SHP77 treated with DMSO at 0.1 percent for 48 hours (cell line): ENCODE measurements around the gene ASS1.

Experiments used
- DNase-seq: peaks from one replicate; lab custom pipeline; 2025; lab: John Stamatoyannopoulos, UW

Gene ASS1

DNA sequence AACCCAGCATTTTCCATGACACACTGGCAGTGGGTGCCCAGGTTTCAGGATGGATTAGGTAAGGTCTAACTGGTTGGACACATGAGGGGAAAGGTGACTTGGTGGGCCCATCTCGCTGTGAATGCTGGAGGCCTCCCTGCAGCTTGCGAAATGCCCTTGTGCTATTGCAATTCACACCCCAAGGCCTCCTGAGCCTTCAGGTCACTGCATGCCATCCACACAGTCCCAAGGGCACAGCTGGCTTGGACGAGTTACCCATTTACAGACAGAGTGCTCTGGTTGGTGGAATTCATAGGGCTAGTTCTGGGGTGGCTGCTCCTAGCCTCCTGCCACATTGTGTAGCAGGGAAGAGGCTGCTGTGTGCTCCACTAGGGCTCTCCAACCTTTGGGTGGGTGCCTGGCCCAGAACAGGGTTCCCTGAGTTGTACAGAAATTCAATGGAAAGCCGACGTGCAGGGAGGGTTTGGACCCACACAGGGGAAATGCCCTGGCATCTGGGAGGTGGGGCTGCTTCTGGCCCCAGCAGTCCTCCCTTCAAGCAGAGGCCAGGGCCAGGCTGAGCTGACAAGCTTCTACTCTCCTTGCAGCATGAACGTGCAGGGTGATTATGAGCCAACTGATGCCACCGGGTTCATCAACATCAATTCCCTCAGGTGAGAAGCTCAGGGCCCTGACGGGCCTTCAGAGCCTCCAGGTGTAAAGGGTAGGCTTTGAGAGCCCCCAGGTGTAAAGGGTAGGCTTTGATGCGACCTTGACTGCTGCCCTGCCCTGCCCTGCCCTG, 54.3 kb downstream of the ASS1 start:
- DNase-seq = no peak

DNA sequence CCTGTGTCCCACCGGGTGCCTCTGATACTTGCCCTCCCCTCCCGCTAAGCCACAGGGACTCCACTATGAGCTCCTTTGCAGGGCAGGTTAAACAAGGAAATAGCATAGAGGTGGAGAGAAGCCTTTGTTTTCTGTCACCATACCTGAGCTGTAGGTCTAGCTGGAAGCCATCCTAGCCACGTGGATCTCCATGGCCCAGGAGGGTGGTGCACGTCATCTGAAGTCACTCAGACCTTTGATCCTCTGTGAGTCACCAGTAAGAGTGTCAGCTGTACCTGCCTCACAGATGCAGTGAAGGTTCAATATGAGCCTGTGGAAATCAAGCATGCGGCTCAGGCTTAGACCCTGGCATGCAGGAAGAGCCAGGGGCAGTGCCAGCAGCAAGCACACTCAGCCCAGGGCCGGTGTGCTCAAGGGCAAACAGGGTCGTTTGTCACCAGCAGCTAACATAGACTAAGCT, 55.1 kb downstream of the ASS1 start:
- DNase-seq = no peak

DNA sequence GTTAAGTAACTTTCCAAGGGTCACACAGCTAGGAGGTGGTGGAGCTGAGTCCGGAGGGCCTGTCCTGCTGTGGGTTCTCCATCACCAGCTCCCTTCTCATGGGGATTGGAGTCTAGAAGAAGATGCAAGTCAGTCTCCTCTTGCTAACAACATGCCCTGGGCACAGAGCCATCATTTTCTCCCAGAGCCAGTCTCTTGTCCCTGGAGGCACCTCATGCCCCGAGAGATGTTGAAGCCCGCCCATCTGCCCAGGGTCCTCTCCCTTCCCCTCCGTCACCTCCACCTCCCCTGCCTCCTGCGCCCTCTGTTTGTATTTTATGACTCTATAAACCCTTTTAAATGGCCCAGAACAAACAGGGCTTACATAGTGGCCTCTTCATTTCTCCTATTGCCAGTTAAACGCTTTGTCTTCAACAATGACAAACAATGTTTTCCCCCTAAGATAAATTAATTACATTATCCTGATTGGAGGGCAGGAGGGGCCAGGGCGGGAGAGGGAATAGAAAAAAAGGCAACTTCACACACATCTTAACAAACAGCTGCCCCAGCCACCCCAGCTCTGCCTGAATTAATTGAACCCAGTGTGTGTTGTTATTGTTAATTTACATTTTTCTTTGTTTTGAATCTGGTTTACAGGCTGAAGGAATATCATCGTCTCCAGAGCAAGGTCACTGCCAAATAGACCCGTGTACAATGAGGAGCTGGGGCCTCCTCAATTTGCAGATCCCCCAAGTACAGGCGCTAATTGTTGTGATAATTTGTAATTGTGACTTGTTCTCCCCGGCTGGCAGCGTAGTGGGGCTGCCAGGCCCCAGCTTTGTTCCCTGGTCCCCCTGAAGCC, 55.8 kb downstream of the ASS1 start:
- no peak for DNase-seq

DNA sequence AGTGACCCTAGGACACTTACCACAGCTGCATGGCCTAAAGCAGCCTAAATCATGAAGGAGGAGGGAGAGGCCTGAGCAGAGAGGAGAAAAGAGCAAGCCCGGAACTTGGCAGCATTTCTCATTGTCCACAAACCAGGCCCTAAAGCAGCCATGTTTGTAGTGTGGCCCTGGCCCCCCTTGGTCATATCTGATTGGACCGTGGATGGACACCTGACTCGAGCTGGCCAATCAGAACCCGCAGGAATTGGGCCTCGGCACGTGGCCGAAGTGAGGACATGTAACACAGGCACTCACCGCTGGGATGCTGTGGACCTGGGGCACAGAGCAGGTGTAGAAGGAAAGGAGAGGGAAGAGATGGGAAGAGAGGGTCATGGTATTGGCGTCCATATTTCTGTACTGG, 56.9 kb downstream of the ASS1 start:
- DNase-seq = no peak

DNA sequence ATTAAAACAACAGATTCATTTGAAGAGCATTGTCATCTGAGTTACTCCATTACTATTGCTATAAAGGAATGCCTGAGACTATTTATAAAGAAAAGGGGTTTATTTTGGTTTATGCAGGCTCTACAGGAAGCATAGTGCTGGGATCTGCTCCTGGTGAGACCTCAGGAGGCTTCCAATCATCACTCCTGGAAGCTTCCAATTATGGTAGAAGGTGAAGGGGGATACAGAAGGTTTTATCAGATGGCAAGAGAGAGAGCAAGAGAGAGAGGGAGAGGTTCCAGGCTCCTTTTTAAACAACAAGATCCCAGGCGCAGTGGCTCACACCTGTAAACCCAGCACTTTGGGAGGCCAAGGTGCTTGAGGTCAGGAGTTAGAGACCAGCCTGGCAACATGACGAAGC, 63.5 kb downstream of the ASS1 start:
- DNase-seq = no peak

DNA sequence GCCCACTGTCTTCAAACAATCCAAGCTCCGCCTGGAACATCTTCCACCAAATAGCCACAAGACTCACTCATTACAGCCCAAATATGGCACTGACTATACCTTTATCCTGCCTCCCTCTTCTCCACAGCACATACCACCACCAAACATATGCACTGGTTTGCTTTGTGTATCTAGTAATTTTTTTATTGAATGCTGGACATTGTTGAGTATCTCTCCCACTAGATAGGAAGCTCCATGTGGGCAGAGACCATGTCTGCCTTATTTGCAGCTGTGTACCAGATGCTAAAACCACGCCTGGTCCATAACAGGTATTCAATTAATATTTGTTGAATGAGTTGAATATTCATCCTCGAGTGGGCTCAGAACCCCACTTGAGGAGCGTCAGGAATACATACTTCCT, 67.4 kb downstream of the ASS1 start:
- DNase-seq = no peak

DNA sequence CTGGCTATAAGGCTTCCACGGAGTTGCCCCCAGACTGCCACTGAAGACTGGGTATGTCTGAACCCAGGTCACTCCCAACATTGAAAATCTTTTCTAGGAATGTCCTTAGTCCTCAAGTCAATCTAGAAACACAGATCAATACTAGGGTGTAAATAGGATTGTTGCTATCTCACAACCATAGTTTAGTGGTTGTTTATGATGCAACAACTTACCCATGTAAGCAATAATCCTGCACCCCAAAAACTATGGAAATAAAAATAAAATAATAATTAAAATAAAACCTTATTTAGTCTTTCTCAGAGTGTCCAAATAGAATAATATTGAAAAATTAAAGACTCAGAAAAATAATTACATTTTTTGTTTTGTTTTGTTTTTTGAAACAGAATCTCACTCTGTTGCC, 68.3 kb downstream of the ASS1 start:
- no peak for DNase-seq

DNA sequence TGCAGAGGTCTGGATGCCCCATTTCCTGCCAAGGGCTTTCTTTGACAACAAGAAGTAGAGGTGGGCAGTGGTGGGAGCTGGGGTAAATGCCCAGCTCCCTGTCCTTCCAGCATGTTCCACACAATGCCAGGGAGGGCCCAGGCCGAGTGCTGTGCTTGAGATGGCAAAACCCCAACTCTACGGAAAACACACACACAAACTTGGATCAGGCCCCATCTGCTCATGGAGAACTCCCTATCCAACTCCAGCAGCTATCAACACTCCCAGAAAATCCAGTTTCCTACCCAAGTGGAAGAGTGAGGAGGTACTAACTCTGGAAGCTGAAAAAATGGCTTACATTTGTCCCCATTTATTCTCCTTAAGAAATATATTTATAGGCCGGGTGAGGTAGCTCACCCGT, 73.5 kb downstream of the ASS1 start:
- DNase-seq = no peak

DNA sequence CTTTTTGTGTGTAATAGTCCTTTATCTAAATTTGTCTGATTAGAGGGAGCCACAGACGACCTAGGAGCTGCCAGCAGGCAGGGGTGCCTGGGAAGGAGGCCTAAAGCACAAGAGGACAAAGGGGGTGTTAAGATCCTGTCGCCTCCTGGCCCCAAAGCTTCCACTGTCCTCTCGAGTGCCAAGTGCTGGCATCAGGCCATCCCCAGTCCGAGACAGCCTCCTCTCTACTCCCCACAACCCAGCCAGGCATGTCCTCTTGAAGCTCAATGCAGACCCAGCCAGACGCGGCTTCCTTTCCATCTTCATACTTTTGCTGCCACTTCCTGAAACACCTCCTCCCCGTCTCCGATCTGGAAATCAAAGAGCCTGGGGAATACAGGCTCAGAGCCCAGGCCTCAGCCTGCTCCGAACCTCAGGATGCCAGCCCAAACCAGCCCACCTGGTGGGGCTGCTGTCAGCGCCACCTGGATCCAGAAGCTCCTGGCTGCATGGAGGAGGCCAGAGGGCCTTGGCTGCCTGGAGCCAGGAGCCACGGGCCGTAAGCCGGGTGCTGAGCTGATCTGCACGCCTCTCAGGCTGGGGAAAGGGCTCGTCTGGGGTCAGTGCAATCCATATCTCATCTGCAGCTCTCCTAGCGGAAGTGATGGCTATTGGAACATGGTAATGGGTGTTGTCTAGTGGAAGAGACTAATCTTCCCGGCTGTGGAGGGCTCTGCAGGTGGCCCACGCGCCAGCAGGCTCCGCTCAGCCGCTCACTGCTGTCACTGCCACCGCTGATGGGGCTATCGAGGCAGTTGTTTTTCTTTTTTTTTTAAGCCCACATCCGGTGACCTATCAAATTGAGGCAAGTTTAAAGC, 74.4 kb downstream of the ASS1 start:
- no peak for DNase-seq

DNA sequence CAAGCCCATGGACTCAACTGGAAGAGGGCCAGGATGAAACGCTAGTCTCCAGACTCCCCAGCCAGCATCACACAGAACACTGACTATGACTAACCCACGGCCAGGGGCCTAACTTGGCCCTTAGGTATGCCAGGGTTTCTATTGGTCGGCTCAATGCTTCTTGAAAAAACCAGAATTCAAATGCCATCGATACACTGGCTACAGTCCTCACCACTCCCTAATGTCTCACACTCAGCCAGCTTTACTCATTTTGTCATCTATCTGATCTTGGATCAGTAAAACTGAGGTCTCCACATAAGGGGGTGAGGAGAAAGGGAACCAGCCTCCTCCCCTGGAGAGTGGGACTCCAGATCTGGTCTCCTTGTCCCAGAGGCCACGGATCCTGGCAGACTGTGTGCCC, 75.2 kb downstream of the ASS1 start:
- DNase-seq = no peak

DNA sequence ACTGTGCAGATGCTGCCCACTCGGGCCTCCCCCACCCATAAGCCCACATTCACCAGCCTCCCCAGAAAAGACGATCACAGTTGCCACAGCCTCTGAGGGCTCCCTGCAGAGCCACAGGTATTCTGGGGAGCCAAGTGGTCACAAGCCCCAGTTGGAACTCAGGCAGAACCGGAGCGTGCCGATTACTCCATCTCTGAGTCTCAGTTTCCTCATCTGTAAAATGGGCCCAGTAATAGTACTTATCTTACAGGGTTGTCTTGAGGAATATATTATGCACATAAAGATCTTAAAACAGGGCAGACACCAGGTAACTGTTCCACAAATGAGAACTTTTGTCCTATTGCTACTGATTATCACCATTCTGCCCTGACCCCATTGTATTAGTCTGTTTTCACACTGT, 77.0 kb downstream of the ASS1 start:
- no peak for DNase-seq

DNA sequence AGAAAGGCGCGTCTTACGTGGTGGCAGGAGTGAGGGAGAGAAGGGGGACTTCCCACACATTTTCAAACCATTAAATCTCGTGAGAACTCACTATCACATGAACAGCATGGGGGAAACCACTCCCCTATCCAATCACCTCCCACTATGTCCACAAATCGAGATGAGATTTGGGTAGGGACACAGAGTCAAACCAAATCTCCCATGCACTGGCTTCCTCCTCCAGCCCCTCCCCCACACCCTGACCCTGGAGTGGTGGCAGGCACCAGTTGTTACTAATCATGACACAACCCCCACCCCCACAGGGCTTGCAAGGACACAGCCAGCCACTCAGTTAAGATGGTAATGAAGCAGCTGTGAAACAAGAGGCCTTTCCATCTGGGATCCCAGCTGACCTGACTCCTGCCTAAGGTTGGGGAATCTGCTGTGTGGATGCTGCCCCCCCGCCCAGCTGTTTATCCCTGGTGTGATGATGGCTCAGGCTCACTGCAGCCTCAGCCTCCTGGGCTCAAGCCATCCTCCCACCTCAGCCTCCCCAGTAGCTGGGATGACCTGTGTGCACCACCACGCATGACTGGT, 77.6 kb downstream of the ASS1 start:
- no peak for DNase-seq

DNA sequence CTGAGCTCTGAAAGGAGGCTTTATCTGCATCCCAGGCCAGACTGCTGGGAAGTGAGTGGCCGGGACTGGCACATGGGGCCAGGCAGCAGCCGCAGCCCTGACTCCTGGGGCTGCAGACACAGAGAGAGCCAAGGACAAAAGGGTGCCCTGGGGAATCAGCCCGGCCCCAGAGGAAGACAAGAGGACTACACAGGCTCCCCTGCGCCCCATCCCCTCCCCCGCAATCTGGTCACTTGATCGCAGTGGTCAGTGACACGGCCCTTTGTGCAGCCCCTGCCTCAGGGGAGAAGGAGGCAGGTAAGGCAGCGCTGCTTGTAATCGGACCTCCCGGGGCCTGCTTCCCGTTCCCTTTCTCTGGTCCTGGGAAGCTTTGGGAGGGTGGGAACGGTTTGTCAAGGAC, 79.2 kb downstream of the ASS1 start:
- DNase-seq = no peak

DNA sequence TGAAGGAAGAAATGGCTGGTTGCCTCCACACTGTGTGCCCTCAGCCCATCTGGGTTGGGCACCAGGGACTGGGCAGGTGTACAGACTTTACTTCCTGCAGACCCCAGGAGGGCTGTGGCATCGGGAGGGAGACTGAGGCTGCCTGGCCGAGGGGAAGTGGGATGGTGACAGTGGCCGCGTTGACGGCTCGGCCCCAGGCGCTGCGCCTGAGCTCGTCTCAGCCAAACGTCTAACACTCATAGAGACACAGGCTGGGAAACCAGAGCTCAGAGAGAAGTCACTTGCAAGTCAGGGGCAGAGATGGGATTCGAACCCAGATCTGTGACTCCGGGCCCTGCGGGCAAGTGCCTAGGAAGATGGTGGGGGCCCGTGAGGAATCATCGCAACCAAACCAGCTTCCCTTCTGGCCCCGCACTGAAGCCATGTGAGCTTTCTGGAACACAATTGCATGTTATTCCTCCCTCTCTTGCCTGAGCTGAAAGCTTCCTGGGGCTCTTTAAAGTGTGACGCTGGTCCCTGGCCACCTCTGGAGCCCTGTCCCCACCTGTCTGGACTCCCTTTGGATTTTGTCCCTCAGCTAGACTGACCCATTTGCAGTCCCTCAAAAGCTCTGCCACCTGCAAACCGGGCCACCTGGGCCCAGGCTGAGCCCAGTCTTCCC, 81.6 kb downstream of the ASS1 start:
- DNase-seq = no peak

DNA sequence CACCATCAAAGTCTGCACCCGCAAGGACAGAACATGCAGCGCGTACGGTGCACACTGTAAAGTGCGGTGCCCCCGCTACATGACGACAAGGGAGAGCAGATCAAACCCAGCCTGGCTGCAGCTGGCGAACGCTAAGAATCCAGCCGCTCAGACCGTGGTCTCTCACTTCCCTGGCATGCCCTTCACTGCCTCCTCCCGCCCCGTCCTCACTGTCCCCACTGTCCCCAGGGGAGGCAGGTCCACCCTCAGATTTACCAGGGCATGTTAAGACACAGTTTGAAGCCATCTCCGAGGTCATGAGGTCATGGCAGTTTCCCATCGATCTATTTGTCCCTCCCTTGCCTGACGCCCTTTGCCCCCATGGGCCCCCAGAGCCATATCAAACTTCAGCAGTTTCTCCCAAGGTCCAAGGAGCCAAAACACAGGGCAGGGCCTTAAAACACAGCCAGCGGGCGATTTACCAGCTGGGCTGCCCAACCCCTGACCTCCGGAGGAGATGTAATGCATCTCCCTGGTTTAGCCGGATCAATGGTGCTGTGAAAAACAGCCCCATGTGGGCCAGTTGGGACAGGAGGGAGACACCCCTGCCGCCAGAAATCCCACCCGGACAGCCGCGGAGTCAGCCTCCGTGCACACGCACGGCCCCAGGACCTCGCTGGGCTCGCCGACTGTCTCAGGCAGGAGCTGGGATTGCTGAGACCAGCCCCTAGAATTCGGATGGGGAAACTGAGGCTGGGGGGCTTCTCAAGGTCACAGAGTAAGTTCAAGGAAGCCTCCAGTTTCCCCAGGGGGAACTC, 82.3 kb downstream of the ASS1 start:
- DNase-seq = no peak

DNA sequence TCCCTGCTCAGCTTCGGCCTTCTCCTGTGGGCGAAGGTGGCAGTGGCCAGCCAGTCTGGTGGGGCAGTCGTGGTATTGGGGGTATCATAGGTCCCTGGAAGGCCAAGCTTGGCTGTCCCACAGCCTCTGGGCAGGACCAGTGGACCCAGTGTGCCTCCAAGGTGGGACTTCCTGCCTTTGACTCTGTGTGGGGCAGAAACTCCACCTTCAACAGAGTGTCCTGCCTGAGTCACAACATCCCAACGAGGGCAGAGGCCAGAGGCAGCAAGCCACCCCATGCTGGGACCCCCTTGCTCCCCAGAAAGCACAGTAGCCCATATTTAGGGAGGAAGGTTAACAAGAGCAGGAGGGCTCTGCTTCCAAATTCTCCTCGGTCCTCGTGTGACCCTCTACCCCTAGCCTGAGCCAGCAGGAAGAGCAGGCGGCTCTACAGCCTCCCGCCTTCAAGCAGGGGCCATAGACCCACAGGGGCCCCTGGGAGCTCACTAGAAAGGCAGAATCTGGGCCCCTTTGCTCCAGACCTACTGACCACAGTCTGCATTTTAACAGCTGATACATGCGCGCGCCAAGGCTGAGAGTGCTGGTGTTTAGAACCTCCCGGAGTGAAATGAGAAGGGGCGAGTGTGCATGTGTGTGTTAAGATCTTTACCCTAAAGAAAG, 83.0 kb downstream of the ASS1 start:
- DNase-seq = no peak

DNA sequence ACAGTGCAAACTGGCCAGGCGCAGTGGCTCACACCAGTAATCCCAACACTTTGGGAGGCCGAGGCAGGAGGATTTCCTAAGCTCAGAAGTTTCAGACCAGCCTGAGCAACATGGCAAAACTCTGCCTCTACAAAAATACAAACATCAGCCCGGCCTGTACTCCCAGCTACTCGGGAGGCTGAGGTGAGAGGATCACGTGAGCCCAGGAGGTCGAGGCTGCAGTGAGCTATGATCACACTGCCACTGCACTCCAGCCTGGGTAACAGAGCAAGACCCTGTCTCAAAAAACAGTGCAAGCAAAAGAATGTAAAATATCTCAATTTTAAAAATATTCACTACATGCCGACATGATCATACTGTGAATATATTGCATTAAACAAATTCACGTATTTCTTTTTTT, 83.9 kb downstream of the ASS1 start:
- DNase-seq = no peak

DNA sequence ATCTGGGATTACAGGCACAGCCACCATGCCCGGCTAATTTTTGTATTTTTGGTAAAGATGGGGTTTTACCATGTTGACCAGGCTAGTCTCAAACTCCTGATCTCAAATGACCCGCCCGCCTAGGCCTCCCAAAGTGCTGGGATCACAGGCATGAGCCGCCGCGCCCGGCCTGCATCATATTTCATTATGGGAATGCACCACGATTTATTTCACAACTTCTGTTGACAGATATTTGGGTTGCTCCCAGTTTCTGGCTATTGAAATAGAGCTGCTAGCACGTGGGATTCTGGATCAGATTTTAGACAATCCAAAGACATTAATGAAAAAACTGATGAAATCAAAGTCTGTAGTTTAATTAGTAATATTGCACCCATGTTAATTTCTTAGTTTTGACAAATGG, 86.2 kb downstream of the ASS1 start:
- DNase-seq = no peak

DNA sequence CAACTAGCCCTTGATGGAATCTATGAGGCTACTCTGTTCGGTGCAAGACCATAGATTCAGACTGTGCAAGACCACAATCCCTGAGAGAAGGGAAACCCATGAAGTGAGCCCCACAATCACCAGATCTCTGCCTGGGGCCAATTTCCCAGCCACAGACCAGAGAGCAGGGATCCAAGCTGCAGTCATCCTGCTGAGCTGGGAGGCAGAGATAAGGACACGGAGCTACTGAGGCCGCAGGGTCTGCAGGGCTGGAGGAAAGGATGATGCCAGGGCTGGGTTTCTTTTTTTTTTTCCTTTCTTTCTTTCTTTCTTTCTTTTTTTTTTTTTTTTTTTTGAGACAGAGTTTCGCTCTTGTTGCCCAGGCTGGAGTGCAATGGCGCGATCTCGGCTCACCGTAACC, 86.9 kb downstream of the ASS1 start:
- no peak for DNase-seq

DNA sequence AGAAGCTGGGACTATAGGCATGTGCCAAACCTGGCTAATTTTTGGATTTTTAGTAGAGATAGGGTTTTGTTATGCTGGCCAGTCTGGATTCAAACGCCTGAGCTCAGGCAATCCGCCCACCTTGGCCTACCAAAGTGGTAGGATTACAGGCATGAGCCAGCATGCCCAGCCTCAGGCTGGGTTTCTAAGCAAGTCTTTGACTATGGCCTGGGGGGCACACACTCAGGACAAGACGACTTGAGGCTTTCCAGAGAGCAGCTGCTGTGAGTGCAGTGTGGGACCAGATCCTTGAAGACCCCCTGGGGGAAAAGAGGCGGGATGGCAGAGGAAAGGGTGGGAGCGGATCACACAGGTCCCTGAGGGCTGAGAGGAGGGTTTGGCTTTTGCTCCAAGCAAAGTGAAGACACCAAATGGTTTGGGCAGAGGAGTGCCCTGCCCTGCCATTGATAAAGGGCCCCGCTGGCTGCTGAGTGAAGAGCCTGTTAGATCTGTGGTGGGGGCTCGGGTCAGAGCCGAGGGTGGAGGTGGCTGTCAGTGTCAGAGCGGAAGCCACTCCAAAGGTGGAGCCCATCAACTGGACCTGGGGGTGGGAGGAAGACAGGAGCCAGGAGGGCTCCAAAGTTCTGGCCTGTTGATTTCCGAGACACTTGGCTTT, 87.8 kb downstream of the ASS1 start:
- DNase-seq = no peak
